GM13977 (cell line): ENCODE data around the gene HES2.

Experiments used
- DNase-seq: peaks from one replicate; pipeline ENCODE4 v3.0.0; 2012; ENCODE audit warnings: low spot score
- in situ Hi-C: fragments of 300-500 bp; cut with MboI; formaldehyde crosslinking; loops from one replicate; pipeline ENCODE4 v1.12.0; 2022; ENCODE audit warnings: low sequenced_read_pairs, low pct_unique_long_range_greater_than_20kb, mixed read lengths, inconsistent platforms; ENCODE audit not compliant: unreplicated experiment
- TF ChIP-seq, protein P1 (sequence below): IDR thresholded peaks from 2 replicates; pipeline ENCODE4 v1.5.1; 2012; ENCODE audit warnings: mild to moderate bottlenecking, control low read depth; ENCODE audit not compliant: insufficient read depth; ENCODE audit errors: extremely low read depth, missing control alignments

HES2 gene

DNA sequence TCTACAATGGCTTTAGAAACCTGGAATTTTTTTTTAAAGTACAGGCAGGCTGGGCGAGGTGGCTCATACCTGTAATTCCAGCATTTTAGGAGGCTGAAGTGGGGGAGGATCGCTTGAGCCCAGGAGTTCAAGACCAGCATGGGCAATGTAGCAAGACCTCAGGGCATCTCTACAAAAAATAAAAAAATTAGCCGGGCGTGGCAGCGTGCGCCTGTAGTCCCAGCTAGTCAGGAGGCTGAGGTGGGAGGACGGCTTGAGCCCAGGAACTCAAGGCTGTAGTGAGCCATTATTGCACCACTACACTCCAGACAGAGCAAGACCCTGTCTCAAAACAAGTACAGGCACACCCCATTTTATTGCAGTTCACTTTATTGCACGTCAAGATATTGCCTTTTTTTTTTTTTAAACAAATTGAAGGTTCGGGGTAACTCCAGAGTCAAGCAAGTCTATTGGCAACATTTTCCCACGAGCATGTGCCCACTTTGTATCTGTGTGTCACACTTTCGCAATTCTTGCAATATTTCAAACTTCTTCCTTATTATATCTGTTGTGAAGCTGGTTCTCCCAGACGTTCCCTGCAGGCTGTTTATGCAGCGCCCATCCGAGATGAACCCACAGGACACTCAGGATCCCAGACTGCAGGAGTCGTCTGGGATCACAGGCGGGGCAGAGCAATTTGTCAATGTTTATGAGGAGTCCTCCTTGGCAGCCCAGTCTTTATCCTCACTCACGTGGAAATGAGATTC lies 4.7 kb downstream of the HES2 start:
- in situ Hi-C loops: loop anchor here (10.0 kb wide), 1 partner anchor 50 kb away; no protein-coding TSS in a partner anchor
- DNase-seq: no peak
- TF ChIP-seq, protein P1, sequence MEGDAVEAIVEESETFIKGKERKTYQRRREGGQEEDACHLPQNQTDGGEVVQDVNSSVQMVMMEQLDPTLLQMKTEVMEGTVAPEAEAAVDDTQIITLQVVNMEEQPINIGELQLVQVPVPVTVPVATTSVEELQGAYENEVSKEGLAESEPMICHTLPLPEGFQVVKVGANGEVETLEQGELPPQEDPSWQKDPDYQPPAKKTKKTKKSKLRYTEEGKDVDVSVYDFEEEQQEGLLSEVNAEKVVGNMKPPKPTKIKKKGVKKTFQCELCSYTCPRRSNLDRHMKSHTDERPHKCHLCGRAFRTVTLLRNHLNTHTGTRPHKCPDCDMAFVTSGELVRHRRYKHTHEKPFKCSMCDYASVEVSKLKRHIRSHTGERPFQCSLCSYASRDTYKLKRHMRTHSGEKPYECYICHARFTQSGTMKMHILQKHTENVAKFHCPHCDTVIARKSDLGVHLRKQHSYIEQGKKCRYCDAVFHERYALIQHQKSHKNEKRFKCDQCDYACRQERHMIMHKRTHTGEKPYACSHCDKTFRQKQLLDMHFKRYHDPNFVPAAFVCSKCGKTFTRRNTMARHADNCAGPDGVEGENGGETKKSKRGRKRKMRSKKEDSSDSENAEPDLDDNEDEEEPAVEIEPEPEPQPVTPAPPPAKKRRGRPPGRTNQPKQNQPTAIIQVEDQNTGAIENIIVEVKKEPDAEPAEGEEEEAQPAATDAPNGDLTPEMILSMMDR: no peak

DNA sequence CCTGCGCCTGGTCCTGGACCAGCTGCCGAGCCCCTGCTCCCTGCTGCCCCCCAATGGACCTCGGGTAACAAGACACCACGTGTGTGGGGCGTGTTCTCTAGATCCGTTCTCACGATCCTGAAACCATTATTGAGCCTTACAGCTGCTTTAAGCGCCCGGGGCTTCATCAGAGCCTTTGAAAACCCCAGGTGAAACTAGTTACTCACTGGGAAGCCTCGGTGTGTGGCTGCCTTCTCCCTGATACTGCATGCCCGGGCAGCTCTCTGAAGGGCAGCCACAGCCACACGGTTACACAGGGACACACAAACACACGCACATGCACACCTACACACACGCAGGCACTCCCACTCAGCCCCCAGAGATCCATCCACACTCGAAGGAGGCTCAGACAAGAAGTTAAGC lies 5.3 kb downstream of the HES2 start:
- in situ Hi-C loops: loop anchor here (10.0 kb wide), 1 partner anchor 50 kb away; no protein-coding TSS in a partner anchor
- TF ChIP-seq, protein P1: peak; percentile 64
- DNase-seq: peak; percentile 88

DNA sequence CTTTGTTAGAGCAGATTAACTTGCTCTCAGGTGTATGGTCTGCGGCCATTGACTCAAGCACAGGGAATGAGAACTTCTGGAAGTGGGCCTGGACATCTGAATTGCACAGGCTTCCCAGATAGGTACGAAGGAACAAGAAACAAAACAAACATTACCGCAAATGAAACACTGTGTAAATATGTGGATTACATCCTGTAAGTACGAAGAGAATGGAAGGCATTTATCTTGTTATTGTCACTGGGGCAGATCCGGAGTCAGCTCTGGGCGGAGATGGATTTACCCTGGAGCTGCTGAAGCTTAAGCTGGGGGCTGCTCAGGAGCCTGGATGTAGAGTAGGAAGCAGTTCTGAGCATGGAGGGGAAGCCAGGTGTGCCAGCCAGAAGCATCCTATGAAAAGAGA lies 6.8 kb downstream of the HES2 start:
- in situ Hi-C loops: loop anchor here (10.0 kb wide), 1 partner anchor 48 kb away; no protein-coding TSS in a partner anchor
- no peak for DNase-seq
- TF ChIP-seq, protein P1: no peak

DNA sequence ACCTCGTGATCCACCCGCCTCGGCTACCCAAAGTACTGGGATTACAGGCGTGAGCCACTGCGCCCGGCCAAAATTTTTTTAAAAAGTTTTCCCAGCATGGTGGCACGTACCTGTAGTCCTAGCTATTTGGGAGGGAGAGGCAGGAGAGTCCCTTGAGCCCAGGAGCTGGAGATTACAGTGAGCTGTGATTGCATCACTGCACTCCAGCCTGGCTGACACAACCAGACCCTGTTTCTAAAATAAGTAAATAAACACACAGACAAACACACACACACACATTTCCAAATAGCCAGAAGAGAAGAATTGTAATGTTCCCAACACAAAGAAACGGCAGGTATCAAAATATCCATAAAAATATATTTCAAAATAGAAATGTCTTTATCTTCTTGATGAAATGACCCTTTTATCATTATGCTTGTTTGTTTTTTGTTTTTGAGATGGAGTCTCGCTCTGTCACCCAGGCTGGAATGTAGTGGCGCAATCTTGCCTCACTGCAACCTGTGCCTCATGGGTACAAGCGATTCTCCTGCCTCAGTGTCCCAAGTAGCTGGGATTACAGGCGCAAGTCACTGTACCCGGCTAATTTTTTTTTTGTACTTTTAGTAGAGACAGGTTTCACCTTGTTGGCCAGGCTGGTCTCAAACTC lies 9.3 kb downstream of the HES2 start:
- in situ Hi-C loops: loop anchor here (10.0 kb wide), 1 partner anchor 46 kb away; no protein-coding TSS in a partner anchor
- TF ChIP-seq, protein P1: no peak
- DNase-seq: no peak

DNA sequence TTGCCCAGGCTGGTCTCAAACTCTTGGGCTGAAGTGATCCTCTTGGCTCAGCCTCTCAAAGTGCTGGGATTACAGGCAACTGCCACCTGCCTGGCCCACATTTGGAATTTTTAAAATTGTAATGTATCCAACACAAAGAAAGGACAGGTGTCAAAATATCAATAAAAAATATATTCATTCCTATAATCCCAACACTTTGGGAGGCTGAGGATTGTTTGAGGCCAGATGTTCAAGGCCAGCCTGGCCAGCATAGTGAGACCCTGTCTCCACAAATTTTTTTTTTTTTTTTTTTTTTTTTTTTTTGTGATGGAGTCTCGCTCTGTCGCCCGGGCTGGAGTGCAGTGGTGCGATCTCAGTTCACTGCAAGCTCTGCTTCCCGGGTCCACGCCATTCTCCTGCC lies 10.0 kb downstream of the HES2 start:
- DNase-seq: no peak
- TF ChIP-seq, protein P1: no peak
- in situ Hi-C loops: loop anchor here (10.0 kb wide), 2 partner anchors 45 to 165 kb away; partner anchors contain the start of gene HES3

DNA sequence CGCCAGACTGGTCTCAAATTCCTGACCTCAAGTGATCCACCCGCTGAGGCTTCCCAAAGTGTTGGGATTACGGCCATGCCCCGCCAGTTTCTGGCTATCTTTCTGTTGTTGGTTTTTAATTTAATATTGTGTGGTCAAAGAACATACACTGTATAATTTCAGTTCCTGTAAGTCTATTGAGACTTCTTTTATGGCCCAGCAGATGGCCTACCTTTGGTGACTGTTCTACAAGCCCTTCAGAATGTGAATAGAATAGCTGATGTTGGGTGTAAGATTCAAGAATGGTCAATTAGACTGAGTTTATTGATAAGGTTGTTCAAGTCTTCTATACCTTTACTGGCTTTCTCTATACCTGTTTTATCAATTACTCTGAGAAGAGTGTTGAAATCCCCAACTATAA lies 10.7 kb downstream of the HES2 start:
- DNase-seq: no peak
- in situ Hi-C loops: loop anchor here (10.0 kb wide), 1 partner anchor 164 kb away; the partner anchor contains the start of gene HES3
- TF ChIP-seq, protein P1: peak; percentile 16
